ENCODE measurements around the gene CBFA2T3.

DNA sequence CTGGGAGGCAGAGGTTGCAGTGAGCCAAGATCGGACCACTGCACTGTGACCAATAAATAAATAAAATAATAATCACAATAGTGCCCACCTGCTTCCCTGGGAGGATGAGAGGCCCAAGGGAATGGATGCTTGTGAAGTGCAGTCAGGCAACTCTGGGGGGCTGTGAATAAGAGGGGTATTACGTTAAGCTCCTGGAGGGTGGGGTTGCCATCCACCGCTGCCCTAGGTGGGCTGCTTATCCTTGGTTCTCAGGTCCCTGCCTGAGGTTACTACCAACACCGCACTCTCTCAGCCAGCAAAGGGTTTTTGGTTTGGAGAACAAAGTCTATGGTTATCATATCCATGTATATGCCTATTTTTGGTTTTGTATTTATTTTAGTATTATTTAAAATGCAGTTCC is 48.6 kb upstream of the CBFA2T3 start:
- TF ChIP-seq RXRA (IDR thresholded peaks at IDR 0.05; ENCODE audit: insufficient read depth, low read depth, low read length) (no peak), FOSL1 (IDR thresholded peaks at IDR 0.05; ENCODE audit: insufficient read depth, low read depth, low read length) (no peak), POLR2A (IDR thresholded peaks at IDR 0.05; ENCODE audit: control extremely low read depth in 1 of 2, low read depth in 2 of 2, low read length in 2 of 2) (no peak), EZH2 (IDR thresholded peaks at IDR 0.05; ENCODE audit: low read depth, low read length, severe bottlenecking) (no peak), CEBPB (IDR thresholded peaks at IDR 0.05; ENCODE audit: low read depth, low read length) (no peak), CBX8 (IDR thresholded peaks at IDR 0.05; ENCODE audit: borderline replicate concordance, low read depth, low read length) (no peak)
